PC-3 (cell line): ENCODE results near the gene DEK.

Experiments used
- CTCF ChIP-seq: fragments of 300-600 bp; sonication (generic); conservative IDR thresholded peaks from 2 replicates; pipeline ENCODE4 v1.5.1; 2017; ENCODE audit warnings: antibody characterized with exemption, low read depth, mild to moderate bottlenecking, low read length
- EZH2 ChIP-seq: fragments of 300-600 bp; sonication (generic); IDR thresholded peaks from one replicate; pipeline ENCODE4 v1.6.1; 2017; ENCODE audit warnings: antibody characterized with exemption, mild to moderate bottlenecking, low read length; ENCODE audit not compliant: unreplicated experiment
- EZH2phosphoT487 ChIP-seq: fragments of 300-600 bp; sonication (generic); IDR thresholded peaks from 2 replicates; pipeline ENCODE4 v1.6.1; 2018; ENCODE audit warnings: mild to moderate bottlenecking, antibody characterized with exemption, low read length, borderline replicate concordance

GRCh38 chr6:18212231-18212630 lies 52.1 kb downstream of the DEK start:
- TF ChIP-seq CTCF = no peak
- no peak for TF ChIP-seq EZH2
- TF ChIP-seq EZH2phosphoT487 = no peak
